GM12801 (cell line): ENCODE measurements around the gene HSD17B2.

Experiments used
- TF ChIP-seq, protein P1 (sequence below): IDR thresholded peaks from one replicate; pipeline ENCODE4 v1.5.1; 2011; ENCODE audit warnings: control low read depth; ENCODE audit not compliant: insufficient read length; ENCODE audit errors: extremely low read depth

The HSD17B2 gene

DNA sequence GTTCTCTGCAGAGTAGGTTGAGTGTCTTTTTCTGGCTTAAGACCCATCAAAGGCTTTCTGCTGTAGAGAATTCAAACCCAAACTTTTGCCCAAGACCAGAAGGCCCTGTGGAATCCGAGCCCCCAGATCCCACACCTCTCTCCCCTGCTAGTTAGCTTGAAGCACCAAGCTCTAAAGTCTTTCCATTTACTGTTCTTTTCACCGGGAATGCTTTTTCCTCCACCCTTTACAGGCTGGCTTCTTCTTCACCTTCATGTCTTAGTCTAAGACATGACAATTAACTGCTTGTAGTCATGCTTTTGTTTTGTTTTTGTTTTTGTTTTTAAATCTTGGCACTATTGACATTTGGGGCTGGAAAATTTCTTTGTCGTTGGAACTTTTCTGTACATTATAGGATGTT is 15.5 kb downstream of the HSD17B2 start:
- TF ChIP-seq, protein P1, sequence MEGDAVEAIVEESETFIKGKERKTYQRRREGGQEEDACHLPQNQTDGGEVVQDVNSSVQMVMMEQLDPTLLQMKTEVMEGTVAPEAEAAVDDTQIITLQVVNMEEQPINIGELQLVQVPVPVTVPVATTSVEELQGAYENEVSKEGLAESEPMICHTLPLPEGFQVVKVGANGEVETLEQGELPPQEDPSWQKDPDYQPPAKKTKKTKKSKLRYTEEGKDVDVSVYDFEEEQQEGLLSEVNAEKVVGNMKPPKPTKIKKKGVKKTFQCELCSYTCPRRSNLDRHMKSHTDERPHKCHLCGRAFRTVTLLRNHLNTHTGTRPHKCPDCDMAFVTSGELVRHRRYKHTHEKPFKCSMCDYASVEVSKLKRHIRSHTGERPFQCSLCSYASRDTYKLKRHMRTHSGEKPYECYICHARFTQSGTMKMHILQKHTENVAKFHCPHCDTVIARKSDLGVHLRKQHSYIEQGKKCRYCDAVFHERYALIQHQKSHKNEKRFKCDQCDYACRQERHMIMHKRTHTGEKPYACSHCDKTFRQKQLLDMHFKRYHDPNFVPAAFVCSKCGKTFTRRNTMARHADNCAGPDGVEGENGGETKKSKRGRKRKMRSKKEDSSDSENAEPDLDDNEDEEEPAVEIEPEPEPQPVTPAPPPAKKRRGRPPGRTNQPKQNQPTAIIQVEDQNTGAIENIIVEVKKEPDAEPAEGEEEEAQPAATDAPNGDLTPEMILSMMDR, result no peak

DNA sequence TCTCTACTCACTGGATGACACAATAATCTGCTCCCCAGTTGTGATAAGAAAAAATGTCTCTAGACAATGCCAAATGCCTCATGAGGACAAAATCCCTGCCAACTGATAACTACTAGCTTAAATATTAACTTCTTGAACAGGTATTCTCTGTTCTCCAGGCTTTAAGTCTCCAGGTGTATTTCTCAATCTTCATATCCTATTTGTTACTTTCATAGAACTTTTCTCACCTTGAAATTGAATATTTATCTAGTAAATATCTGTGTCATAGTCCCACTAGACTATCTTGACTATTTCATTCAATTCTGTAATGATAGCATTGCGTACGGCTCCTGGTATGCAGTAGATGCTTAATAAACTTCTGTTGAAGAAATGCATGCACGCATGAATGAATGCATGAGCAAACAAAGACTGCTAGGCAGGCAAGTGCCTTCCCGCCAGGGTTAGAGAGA is 15.9 kb downstream of the HSD17B2 start:
- TF ChIP-seq, protein P1, result no peak

DNA sequence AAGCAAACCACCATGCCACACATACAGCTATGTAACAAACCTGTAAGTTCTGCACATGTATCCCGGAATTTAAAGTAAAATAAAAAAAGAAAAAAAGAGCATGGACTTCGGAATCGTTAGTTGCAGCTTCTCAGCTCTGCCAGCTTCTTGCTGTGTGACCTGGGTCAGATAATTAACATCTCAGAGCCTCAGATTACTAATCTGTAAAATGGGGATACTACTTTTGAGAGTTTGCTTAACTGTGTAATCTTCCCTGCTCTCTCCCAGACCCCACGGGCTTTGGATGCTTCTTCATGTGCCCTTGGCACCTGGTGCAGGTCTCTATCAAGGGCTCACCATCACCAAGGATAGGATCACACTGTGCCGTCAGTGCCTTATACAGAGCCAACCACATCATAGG is 16.6 kb downstream of the HSD17B2 start:
- TF ChIP-seq, protein P1, result no peak

DNA sequence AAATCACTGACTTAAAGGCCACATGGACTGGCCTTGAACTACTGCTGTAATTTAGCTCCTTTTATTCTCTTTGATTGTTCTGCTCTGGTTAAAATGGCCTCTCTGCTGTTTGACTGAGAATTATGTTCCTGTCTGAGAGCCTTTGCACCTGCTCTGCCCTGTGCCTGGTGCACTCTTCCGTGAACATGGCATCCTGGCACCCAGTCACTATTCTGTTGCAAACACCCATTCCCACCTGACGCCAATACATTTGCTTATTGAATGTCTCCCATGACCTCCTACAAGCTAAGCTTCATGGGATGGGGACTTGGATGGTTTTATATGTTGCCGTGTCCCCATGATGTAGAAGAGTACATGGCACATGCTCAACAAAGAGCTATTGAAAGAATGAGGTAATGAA is 20.1 kb downstream of the HSD17B2 start:
- TF ChIP-seq, protein P1, result no peak

DNA sequence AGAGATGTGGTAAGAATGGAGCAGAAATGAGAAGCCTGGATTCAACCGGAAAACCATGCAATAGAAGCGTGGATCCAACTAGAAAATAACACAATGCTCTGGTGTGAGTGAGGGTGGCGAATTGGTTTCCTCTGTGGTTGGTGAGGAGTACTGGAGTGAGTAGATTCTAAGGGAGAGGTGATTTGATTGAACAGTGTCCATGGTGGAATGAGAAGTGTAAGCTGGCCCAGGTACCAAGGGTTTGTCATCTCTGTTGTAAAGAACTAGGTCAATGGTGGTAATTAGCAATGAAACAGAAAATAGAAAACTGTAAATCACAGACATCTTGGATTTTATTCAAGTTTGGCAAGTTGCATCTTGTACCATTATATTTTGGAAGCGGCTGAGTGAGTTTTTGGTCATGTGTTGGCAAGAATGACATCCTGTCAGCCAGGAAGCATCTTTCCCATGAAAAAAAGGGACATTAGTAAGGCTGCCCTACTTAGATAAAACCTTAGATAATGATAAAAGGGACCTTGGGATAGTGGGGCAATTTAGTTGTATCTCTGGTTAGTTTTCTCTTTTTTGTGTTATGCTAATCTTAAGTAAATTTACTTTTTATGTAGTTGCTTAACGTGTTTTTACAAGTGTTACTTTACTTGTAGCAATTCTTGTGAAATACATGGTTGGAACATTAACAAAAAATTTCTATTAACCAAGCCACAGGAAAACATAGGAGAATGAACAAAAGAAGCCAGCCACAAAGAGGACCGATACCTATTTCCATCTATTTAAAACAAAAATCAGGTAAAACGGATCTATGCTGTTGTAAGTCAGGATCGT is 20.9 kb downstream of the HSD17B2 start:
- TF ChIP-seq, protein P1, result no peak

DNA sequence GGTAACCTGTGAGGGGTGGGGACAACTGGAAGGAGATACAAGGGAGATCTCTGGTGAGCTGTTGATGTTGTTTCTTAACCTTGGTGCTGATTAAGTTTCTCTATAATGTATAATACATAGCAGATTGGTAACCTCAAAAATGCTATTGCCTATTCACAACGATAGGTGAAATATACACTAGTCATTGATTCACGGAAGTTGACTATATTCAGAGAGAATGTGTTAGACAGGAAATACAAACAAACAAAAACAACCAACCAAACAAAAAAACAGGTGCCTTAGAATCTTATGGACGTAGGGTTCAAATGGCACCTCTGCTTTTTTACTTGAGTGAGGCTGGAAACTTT is 21.5 kb downstream of the HSD17B2 start:
- TF ChIP-seq, protein P1, result no peak

DNA sequence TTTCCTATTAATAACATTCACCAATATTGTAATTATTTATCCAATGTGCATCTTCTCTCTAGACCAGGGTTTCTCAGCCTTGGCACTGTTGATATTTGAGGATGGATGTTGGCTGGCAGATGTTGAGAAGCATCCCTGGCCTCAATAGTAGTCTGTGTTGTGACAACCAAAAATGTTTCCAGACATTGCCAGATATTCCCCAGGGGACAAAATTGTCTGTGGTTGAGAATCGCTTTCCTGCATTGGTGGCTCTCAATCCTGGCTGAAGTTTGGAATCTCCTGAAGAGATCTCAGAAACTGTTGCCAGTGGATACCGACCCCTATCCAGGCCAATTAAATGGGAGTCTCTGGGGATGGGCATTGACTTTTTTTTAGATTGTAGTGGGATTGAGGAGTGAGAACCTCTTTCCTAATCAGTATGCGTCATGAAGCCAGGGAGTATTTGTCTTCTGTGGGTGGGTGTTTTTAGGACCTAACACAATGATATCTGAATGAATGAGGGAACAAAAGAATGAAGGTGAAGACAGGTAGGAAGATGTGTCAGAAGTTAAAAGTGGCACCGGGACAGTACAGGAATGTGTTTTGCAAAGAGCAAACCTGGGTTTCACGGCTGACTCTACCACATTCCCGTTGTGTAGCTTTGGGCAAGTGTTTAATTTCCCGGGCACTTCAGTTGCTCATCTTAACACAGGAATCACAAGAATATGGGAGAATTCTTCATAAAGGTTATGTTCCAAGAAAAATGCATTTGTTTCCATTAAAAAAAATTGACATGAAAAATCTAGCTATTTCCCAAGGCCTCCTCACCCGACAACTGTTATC is 24.3 kb downstream of the HSD17B2 start:
- TF ChIP-seq, protein P1, result no peak
